DND-41 (cell line): ENCODE data around the gene VAV2.

Source experiments
- ATAC-seq: fragments of 200-7000 bp; cut with Tn5 transposase; 3 replicates; pipeline ENCODE4 v1.9.1; 2021; ENCODE audit warnings: low read depth; ENCODE audit not compliant: insufficient read depth
- DNase-seq: peaks from one replicate; pipeline ENCODE4 v3.0.0-alpha.2; 2020
- H2AFZ ChIP-seq: 2 replicates; pipeline ENCODE4 v1.6.0; 2012; ENCODE audit warnings: low read depth, low read length
- H3K27ac ChIP-seq: 2 replicates; pipeline ENCODE4 v1.5.1; 2012; ENCODE audit warnings: low read length, inconsistent platforms
- H3K27me3 ChIP-seq: fragments of 200-600 bp; sonication (generic); 2 replicates; pipeline ENCODE4 v1.6.0; 2012; ENCODE audit warnings: low read length, mild to moderate bottlenecking, inconsistent platforms; ENCODE audit not compliant: insufficient read depth, poor library complexity
- H3K36me3 ChIP-seq: 2 replicates; pipeline ENCODE4 v1.5.1; 2012; ENCODE audit warnings: low read length, inconsistent platforms; ENCODE audit not compliant: insufficient read depth
- H3K4me1 ChIP-seq: 2 replicates; pipeline ENCODE4 v1.5.1; 2012; ENCODE audit warnings: mild to moderate bottlenecking, low read length; ENCODE audit not compliant: insufficient read depth
- H3K4me2 ChIP-seq: 2 replicates; pipeline ENCODE4 v1.6.0; 2012; ENCODE audit warnings: mild to moderate bottlenecking, moderate library complexity, low read length, inconsistent platforms; ENCODE audit not compliant: insufficient read depth
- H3K4me3 ChIP-seq, 2 experiments: fragments of 200-600 bp in 1 of 2; shearing (Covaris generic) in 1 of 2; 2 replicates each; pipeline ENCODE4 v1.5.1; 2012 to 2016; ENCODE audit warnings: inconsistent platforms in 2 of 2, low read length in 2 of 2, mild to moderate bottlenecking in 2 of 2, low read depth in 1 of 2, moderate library complexity in 1 of 2
- H3K79me2 ChIP-seq: 2 replicates; pipeline ENCODE4 v1.6.0; 2012; ENCODE audit warnings: low read length, inconsistent platforms; ENCODE audit not compliant: insufficient read depth
- H3K9ac ChIP-seq: 2 replicates; pipeline ENCODE4 v1.6.0; 2012; ENCODE audit warnings: low read depth, mild to moderate bottlenecking, inconsistent platforms, low read length, moderate library complexity
- H3K9me3 ChIP-seq: 2 replicates; pipeline ENCODE4 v1.5.1; 2012; ENCODE audit warnings: low read length, moderate library complexity, mild to moderate bottlenecking, inconsistent platforms; ENCODE audit not compliant: insufficient read depth, severe bottlenecking
- H4K20me1 ChIP-seq: 2 replicates; pipeline ENCODE4 v1.6.0; 2012; ENCODE audit warnings: low read length; ENCODE audit not compliant: insufficient read depth
- EZH2 ChIP-seq: IDR thresholded peaks from 3 replicates; pipeline ENCODE4 v1.6.1; 2012; ENCODE audit warnings: borderline replicate concordance, low read depth, mild to moderate bottlenecking, moderate library complexity, low read length, inconsistent platforms; ENCODE audit not compliant: severe bottlenecking
- TF ChIP-seq, protein P1 (sequence below): IDR thresholded peaks from 2 replicates; pipeline ENCODE4 v1.5.1; 2012; ENCODE audit warnings: borderline replicate concordance, low read length, moderate library complexity, mild to moderate bottlenecking; ENCODE audit not compliant: poor library complexity, severe bottlenecking; ENCODE audit errors: extremely low read depth

The VAV2 gene

DNA sequence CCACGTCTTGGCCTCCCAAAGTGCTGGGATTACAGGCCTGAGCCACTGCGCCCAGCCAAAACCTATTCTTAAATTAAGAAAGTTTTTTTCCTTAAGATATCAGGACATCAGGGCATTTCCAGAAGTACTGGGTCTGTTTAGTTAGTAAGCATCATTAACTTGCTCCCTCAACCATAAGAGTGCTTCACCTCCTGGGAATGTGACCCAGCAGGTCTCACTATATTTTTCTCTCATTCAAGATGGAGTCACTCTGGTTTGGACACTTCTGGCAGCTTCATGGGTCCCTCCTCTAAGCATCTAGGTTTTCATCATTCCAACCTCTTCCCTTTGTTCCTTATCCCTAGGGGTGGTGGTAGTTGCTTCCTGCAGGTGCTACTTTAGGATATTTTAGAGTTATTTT, 22.8 kb upstream of the VAV2 start:
- no peak overlapping the region for H3K9ac ChIP-seq
- H4K20me1 ChIP-seq: no peaks in the 10 kb centered on the region
- H3K4me3 ChIP-seq: no peak overlapping the region
- TF ChIP-seq, protein P1, sequence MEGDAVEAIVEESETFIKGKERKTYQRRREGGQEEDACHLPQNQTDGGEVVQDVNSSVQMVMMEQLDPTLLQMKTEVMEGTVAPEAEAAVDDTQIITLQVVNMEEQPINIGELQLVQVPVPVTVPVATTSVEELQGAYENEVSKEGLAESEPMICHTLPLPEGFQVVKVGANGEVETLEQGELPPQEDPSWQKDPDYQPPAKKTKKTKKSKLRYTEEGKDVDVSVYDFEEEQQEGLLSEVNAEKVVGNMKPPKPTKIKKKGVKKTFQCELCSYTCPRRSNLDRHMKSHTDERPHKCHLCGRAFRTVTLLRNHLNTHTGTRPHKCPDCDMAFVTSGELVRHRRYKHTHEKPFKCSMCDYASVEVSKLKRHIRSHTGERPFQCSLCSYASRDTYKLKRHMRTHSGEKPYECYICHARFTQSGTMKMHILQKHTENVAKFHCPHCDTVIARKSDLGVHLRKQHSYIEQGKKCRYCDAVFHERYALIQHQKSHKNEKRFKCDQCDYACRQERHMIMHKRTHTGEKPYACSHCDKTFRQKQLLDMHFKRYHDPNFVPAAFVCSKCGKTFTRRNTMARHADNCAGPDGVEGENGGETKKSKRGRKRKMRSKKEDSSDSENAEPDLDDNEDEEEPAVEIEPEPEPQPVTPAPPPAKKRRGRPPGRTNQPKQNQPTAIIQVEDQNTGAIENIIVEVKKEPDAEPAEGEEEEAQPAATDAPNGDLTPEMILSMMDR: no peak
- TF ChIP-seq EZH2: no peak
- H3K27me3 ChIP-seq: no peaks in the 10 kb centered on the region
- DNase-seq (no peak), ATAC-seq (no peak)
- H3K9me3 ChIP-seq: peaks cover 12% of the 10 kb centered on the region
- H3K4me2 ChIP-seq: no peak overlapping the region
- H2AFZ ChIP-seq: no peak overlapping the region
- H3K4me1 ChIP-seq: no peaks in the 10 kb centered on the region
- no peaks in the 10 kb centered on the region for H3K36me3 ChIP-seq
- no peaks in the 10 kb centered on the region for H3K79me2 ChIP-seq
- no peak overlapping the region for H3K27ac ChIP-seq

GRCh38 chr9:134011401-134011800, 19.3 kb upstream of the VAV2 start:
- no peak overlapping the region for H3K4me3 ChIP-seq
- H3K27ac ChIP-seq: no peak overlapping the region
- H2AFZ ChIP-seq: no peak overlapping the region
- H3K4me1 ChIP-seq: no peaks in the 10 kb centered on the region
- no peak for ATAC-seq
- DNase-seq: no peak
- no peaks in the 10 kb centered on the region for H4K20me1 ChIP-seq
- H3K9me3 ChIP-seq: peaks cover 12% of the 10 kb centered on the region
- no peak overlapping the region for H3K4me2 ChIP-seq
- H3K36me3 ChIP-seq: no peaks in the 10 kb centered on the region
- no peak for TF ChIP-seq EZH2
- TF ChIP-seq, protein P1: no peak
- no peaks in the 10 kb centered on the region for H3K27me3 ChIP-seq
- no peak overlapping the region for H3K9ac ChIP-seq
- H3K79me2 ChIP-seq: no peaks in the 10 kb centered on the region

GRCh38 chr9:134010310-134011173, 18.4 kb upstream of the VAV2 start:
- Histone ChIP-seq H3K27me3 (no peaks in the 10 kb centered on the region), H2AFZ (no peak overlapping the region), H3K9me3 (peaks cover 12% of the 10 kb centered on the region), H3K36me3 (no peaks in the 10 kb centered on the region), H3K4me1 (no peaks in the 10 kb centered on the region), H3K9ac (no peak overlapping the region), H4K20me1 (no peaks in the 10 kb centered on the region), H3K4me3 (no peak overlapping the region), H3K27ac (no peak overlapping the region), H3K79me2 (no peaks in the 10 kb centered on the region), H3K4me2 (no peak overlapping the region)
- ATAC-seq (no peak), DNase-seq (no peak)
- TF ChIP-seq EZH2: no peak
- TF ChIP-seq, protein P1: no peak
